AG09319 (cell line): Measurements from ENCODE around the gene MAP4K1.
A peak's percentile ranks its signal among the peaks of the same experiment; 100 is the strongest.

ENCODE experiments used
- DNase-seq: peaks from one replicate; pipeline ENCODE4 v3.0.0-alpha.2; 2010; ENCODE audit warnings: low read depth; ENCODE audit errors: extremely low read depth
- CTCF ChIP-seq: IDR thresholded peaks from 2 replicates; pipeline ENCODE4 v1.5.1; 2011; ENCODE audit warnings: low read depth, mild to moderate bottlenecking, inconsistent platforms, low read length, moderate library complexity

Gene MAP4K1

GRCh38 chr19:38649305-38650171 is 31.8 kb upstream of the MAP4K1 start:
- DNase-seq, result no peak
- no peak for TF ChIP-seq CTCF

GRCh38 chr19:38648769-38649304 is 31.1 kb upstream of the MAP4K1 start:
- no peak for TF ChIP-seq CTCF
- DNase-seq, result no peak

- TF ChIP-seq CTCF, result no peak
- DNase-seq, result no peak
Measured at GRCh38 chr19:38647966-38648768, 30.4 kb upstream of the MAP4K1 start.

GRCh38 chr19:38647368-38647965 is 29.7 kb upstream of the MAP4K1 start, which contains the start of gene ACTN4:
Gene ACTN4 (plus strand): TSS chr19:38647649. CDS start chr19:38647746, 97 bp downstream.
- TF ChIP-seq CTCF, result no peak

GRCh38 chr19:38644719-38645118 is 27.0 kb upstream of the MAP4K1 start:
- TF ChIP-seq CTCF, result no peak
- DNase-seq, result no peak

More at GRCh38 chr19:38647368-38647965, 29.7 kb upstream of the MAP4K1 start, which contains the start of gene ACTN4:
- peak; percentile 91 for DNase-seq

GRCh38 chr19:38642176-38642575 is 24.4 kb upstream of the MAP4K1 start:
- DNase-seq, result no peak
- TF ChIP-seq CTCF, result no peak
